GM12878 (cell line): ENCODE measurements around the gene MUC5B.

Experiments used
- JUND ChIP-seq: IDR thresholded peaks from 2 replicates; pipeline ENCODE4 v1.6.1; 2012; ENCODE audit warnings: low read depth, mild to moderate bottlenecking, low read length, improper control_type of control experiment, moderate library complexity
- NFIC ChIP-seq: IDR thresholded peaks from 2 replicates; pipeline ENCODE4 v1.6.1; 2012; ENCODE audit warnings: low read depth, mild to moderate bottlenecking, inconsistent platforms, low read length, moderate library complexity

DNA sequence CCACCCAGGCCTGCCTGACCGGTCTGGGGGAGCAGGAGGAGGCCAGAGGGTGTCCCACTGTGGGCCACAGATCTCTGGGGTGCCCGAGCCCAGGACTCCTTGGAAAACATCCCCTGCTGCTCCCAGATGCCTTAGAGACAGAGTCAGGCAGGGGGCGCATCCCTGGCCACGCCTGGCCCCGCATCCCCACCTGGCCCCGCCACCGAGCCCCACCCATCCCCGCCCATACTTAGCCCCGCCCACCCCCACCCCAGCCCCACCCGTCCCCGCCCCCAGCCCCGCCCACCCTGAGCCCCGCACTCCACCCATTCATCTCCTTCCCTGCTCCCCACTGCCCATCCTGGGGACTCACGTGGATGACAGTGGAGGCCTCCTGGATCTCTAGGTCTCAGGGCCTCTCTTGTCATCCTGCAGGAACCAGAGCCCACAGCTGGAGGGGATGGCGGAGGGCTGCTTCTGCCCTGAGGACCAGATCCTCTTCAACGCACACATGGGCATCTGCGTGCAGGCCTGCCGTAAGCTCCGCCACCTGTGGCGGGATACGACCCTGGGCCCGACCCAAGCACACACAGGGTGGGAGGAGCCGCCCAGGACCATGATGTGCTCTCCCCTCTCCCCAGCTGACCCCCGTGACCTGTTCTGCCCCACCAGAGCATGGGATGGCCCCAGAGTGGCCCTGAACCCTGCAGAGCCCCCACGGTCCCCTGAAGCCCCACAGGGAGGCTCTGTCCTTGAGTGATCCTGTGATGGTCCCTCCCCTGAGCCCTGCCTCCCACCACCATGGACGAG is 33.6 kb downstream of the MUC5B start:
- TF ChIP-seq NFIC (no peak), JUND (no peak)
